Measurements from ENCODE around the gene HUWE1. TPM values are rescaled to one million over a fixed set of nuclear protein-coding genes. Genes with fewer than 3 reads are reported as not detected.

The HUWE1 gene
- total RNA-seq, 1 experiment from 2014 or later = 231 TPM

- H3K36me3 ChIP-seq (ENCODE audit: control insufficient read depth, insufficient read depth, low read length) = peaks cover 67% of the 10 kb centered on the region
- CTCF ChIA-PET = no interaction called here
- H3K27ac ChIP-seq (ENCODE audit: low read length) = no peak overlapping the region
These were observed 64.1 kb downstream of the HUWE1 start for GRCh38 chrX:53622431-53622830.

GRCh38 chrX:53621418-53621986, 65.0 kb downstream of the HUWE1 start:
- no peaks in the 10 kb centered on the region for H3K27me3 ChIP-seq (ENCODE audit: control insufficient read depth, insufficient read depth, low read length)
- no peaks in the 10 kb centered on the region for H3K9me3 ChIP-seq (ENCODE audit: control insufficient read depth, insufficient read depth, low read depth, low read length)
- in situ Hi-C loops (cut with HindIII; ENCODE audit: low pct_unique_long_range_greater_than_20kb, low sequenced_read_pairs) = no loop called here
- ChIA-PET CTCF (no interaction called here), POLR2A (no interaction called here)
- intact Hi-C loops (cut with micrococcal nuclease; ENCODE audit: unreplicated experiment) = no loop called here
- BruUV-seq (replicated peaks) = no TSS peak
- H3K4me1 ChIP-seq (ENCODE audit: control insufficient read depth, insufficient read depth, low read length) = no peaks in the 10 kb centered on the region
- TF ChIP-seq CTCF (IDR thresholded peaks at IDR 0.05) = no peak
- no peak for TF ChIP-seq POLR2AphosphoS5 (IDR thresholded peaks at IDR 0.05; ENCODE audit: low read depth, low read length)
- TF ChIP-seq SIN3A (IDR thresholded peaks at IDR 0.05; ENCODE audit: borderline replicate concordance, insufficient read depth, low read depth, low read length) = no peak
- no peak for TF ChIP-seq TCF7L2 (IDR thresholded peaks at IDR 0.05; ENCODE audit: low read depth, low read length)
- no peak for TF ChIP-seq REST (IDR thresholded peaks at IDR 0.05; ENCODE audit: insufficient read depth in 1 of 2, low read depth in 2 of 2, low read length in 1 of 2)
- no peak overlapping the region for H3K4me3 ChIP-seq (ENCODE audit: low read depth in 2 of 2, low read length in 2 of 2)
- no peak overlapping the region for H3K27ac ChIP-seq (ENCODE audit: low read length)
- ATAC-seq = no peak
- DNase-seq (ENCODE audit: low read depth, low spot score) = no peak
- H3K36me3 ChIP-seq (ENCODE audit: control insufficient read depth, insufficient read depth, low read length) = peaks cover 68% of the 10 kb centered on the region

More at GRCh38 chrX:53622431-53622830, 64.1 kb downstream of the HUWE1 start:
- Histone ChIP-seq H3K4me3 (ENCODE audit: low read depth in 2 of 2, low read length in 2 of 2) (no peak overlapping the region), H3K9me3 (ENCODE audit: control insufficient read depth, insufficient read depth, low read depth, low read length) (no peaks in the 10 kb centered on the region), H3K4me1 (ENCODE audit: control insufficient read depth, insufficient read depth, low read length) (no peaks in the 10 kb centered on the region), H3K27me3 (ENCODE audit: control insufficient read depth, insufficient read depth, low read length) (no peaks in the 10 kb centered on the region)
- no TSS peak for BruUV-seq (replicated peaks)
- TF ChIP-seq SIN3A (IDR thresholded peaks at IDR 0.05; ENCODE audit: borderline replicate concordance, insufficient read depth, low read depth, low read length) (no peak), REST (IDR thresholded peaks at IDR 0.05; ENCODE audit: insufficient read depth in 1 of 2, low read depth in 2 of 2, low read length in 1 of 2) (no peak), TCF7L2 (IDR thresholded peaks at IDR 0.05; ENCODE audit: low read depth, low read length) (no peak), CTCF (IDR thresholded peaks at IDR 0.05) (no peak), POLR2AphosphoS5 (IDR thresholded peaks at IDR 0.05; ENCODE audit: low read depth, low read length) (no peak)
- in situ Hi-C loops (cut with HindIII; ENCODE audit: low pct_unique_long_range_greater_than_20kb, low sequenced_read_pairs) (no loop called here), intact Hi-C loops (cut with micrococcal nuclease; ENCODE audit: unreplicated experiment) (no loop called here)
- POLR2A ChIA-PET = no interaction called here
- no peak for ATAC-seq
- DNase-seq (ENCODE audit: low read depth, low spot score) = no peak
